Stimulated activated naive CD8-positive, alpha-beta T cell treated with anti-CD3 and anti-CD28 coated beads, Interleukin-15, Interleukin-2, amounts not matched to agents 100 ng/mL and 50 ng/mL, for 24 hours (primary cell): ENCODE measurements around the gene CCL20.
A peak's percentile ranks its signal among the peaks of the same experiment; 100 is the strongest.
"Not testable (repeated sequence)": the region's sequence is repeated elsewhere in the genome, so short reads cannot be mapped to it uniquely, and the experiment has no call there.

Experiments
- H3K27ac Mint-ChIP-seq: one replicate; pipeline ENCODE4 v1.8.0; 2021; ENCODE audit warnings: mild to moderate bottlenecking, mixed read lengths
- H3K27me3 Mint-ChIP-seq: one replicate; pipeline ENCODE4 v1.8.0; 2021; ENCODE audit warnings: mixed read lengths
- H3K36me3 Mint-ChIP-seq: one replicate; pipeline ENCODE4 v1.8.0; 2021; ENCODE audit warnings: low read depth, mixed read lengths
- H3K4me1 Mint-ChIP-seq: one replicate; pipeline ENCODE4 v1.8.0; 2021; ENCODE audit warnings: low read depth, mixed read lengths
- H3K4me3 Mint-ChIP-seq: one replicate; pipeline ENCODE4 v1.8.0; 2021; ENCODE audit warnings: mild to moderate bottlenecking, mixed read lengths
- H3K9me3 Mint-ChIP-seq: one replicate; pipeline ENCODE4 v1.8.0; 2021; ENCODE audit warnings: mixed read lengths

CCL20 gene

GRCh38 chr2:227839339-227840129 lies 25.9 kb downstream of the CCL20 start:
- not testable (repeated sequence) for H3K9me3 Mint-ChIP-seq, H3K36me3 Mint-ChIP-seq, H3K4me3 Mint-ChIP-seq, H3K4me1 Mint-ChIP-seq, H3K27ac Mint-ChIP-seq
- peaks cover 28% of the 10 kb centered on the region for H3K27me3 Mint-ChIP-seq

DNA sequence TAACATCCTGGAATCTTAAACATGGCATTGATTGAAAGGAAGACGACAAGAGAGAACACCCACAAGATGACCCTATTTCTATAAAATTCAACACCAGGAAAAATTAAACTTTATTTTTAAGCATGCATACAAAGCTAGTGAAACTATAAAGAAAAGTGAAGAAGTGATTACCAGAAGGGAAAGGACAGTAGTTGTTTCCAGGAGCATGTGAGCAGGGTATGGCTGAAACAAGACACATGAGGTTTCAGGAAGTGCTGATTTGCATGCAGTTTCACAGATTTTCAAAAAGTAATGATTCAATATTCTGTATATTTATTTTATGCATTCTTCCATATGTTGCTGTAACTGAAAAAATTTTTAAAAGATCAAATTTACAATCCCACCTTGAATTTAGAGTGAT lies 33.2 kb downstream of the CCL20 start:
- Mint-ChIP-seq H3K27ac (no peak overlapping the region), H3K4me3 (no peak overlapping the region)

DNA sequence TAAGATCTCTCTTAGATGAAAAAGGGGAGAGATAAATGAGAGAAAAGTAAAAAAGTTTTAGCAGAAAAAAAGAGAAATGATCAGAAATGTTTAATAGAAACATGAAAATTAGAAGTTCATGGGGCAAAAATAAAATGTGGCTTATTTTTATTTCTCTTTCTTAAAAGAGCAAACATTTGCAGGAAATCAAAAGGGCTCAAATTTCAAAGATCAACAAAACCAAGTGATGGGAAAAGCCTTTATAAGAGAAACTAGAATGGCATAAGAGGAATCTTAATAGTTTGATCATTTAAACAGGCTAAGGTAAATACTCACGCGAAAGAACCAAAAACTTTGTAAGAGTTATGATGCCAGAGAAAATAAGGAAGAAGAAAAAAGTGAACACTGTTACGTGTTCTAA lies 34.5 kb downstream of the CCL20 start:
- peak overlapping the region; percentile 9 for H3K4me3 Mint-ChIP-seq

More for the DNA sequence above, 33.2 kb downstream of the CCL20 start:
- Mint-ChIP-seq H3K9me3 (peaks cover 4% of the 10 kb centered on the region), H3K36me3 (no peaks in the 10 kb centered on the region), H3K27me3 (peaks cover 9% of the 10 kb centered on the region), H3K4me1 (peaks cover 8% of the 10 kb centered on the region)

GRCh38 chr2:227848586-227848985 lies 34.9 kb downstream of the CCL20 start:
- Mint-ChIP-seq H3K4me3 (no peak overlapping the region), H3K4me1 (peaks cover 8% of the 10 kb centered on the region), H3K36me3 (no peaks in the 10 kb centered on the region), H3K27me3 (peaks cover 13% of the 10 kb centered on the region), H3K9me3 (peaks cover 4% of the 10 kb centered on the region), H3K27ac (no peak overlapping the region)

More for the DNA sequence above, 34.5 kb downstream of the CCL20 start:
- H3K27me3 Mint-ChIP-seq, result peaks cover 13% of the 10 kb centered on the region
- peak overlapping the region; percentile 83 for H3K27ac Mint-ChIP-seq
- H3K4me1 Mint-ChIP-seq, result peaks cover 8% of the 10 kb centered on the region
- peaks cover 4% of the 10 kb centered on the region for H3K9me3 Mint-ChIP-seq
- H3K36me3 Mint-ChIP-seq, result no peaks in the 10 kb centered on the region

DNA sequence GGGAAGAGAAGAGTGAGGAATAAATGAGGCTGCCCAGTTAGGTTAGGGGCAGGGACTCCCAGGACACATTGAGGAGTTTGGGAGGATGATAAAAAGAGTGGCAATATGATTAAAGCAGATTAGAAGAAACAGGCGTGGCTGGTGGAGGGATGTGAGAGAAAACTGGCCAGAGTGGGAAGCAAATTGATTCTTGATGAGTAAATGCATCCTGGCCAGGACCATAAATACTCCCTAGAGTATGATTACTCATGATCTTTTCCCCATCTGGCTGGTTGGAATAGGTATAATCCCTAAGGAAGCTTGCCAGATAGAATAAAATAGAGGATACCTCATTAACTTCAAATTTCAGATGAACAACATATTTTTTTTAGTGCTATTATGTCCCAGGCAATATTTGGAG lies 36.3 kb downstream of the CCL20 start:
- no peaks in the 10 kb centered on the region for H3K36me3 Mint-ChIP-seq
- H3K4me1 Mint-ChIP-seq, result peaks cover 8% of the 10 kb centered on the region
- H3K27me3 Mint-ChIP-seq, result peaks cover 15% of the 10 kb centered on the region
- H3K27ac Mint-ChIP-seq, result no peak overlapping the region
- no peak overlapping the region for H3K4me3 Mint-ChIP-seq
- H3K9me3 Mint-ChIP-seq, result peaks cover 4% of the 10 kb centered on the region

GRCh38 chr2:227853204-227853629 lies 39.6 kb downstream of the CCL20 start:
- peaks cover 3% of the 10 kb centered on the region for H3K4me1 Mint-ChIP-seq
- no peak overlapping the region for H3K4me3 Mint-ChIP-seq
- H3K27me3 Mint-ChIP-seq, result peaks cover 23% of the 10 kb centered on the region
- no peaks in the 10 kb centered on the region for H3K36me3 Mint-ChIP-seq
- no peak overlapping the region for H3K27ac Mint-ChIP-seq
- no peaks in the 10 kb centered on the region for H3K9me3 Mint-ChIP-seq

DNA sequence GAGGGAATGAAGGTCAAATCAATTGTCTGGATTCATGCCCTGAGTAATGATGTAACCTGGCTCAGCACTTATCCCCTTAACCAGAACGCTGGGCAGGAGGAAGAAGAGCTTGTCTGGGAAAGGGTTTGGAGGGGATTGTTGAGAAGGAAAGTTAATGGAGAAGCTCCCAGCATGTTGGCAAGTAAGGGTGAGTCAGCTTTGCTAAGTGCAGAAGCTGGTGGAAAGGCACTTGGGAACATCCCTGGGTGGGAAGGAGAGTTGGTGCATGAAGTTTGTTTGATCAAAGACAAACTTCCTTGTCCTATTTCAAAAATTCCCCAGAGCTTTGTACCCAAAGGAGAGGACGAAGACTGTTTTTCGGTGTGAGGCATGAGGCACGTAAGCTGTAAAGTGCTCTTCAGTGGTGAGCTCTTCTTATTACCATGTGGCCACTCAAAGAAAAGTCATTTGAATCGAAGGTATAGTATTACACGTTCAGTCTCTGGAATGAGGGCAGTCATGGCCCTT lies 40.2 kb downstream of the CCL20 start:
- Mint-ChIP-seq H3K36me3 (no peaks in the 10 kb centered on the region), H3K27ac (no peak overlapping the region), H3K27me3 (peaks cover 23% of the 10 kb centered on the region), H3K9me3 (no peaks in the 10 kb centered on the region), H3K4me3 (no peak overlapping the region), H3K4me1 (no peaks in the 10 kb centered on the region)

GRCh38 chr2:227855440-227855839 lies 41.8 kb downstream of the CCL20 start:
- no peak overlapping the region for H3K27ac Mint-ChIP-seq
- H3K4me1 Mint-ChIP-seq, result no peaks in the 10 kb centered on the region
- H3K9me3 Mint-ChIP-seq, result no peaks in the 10 kb centered on the region
- peaks cover 23% of the 10 kb centered on the region for H3K27me3 Mint-ChIP-seq
- H3K36me3 Mint-ChIP-seq, result no peaks in the 10 kb centered on the region
- H3K4me3 Mint-ChIP-seq, result no peak overlapping the region

DNA sequence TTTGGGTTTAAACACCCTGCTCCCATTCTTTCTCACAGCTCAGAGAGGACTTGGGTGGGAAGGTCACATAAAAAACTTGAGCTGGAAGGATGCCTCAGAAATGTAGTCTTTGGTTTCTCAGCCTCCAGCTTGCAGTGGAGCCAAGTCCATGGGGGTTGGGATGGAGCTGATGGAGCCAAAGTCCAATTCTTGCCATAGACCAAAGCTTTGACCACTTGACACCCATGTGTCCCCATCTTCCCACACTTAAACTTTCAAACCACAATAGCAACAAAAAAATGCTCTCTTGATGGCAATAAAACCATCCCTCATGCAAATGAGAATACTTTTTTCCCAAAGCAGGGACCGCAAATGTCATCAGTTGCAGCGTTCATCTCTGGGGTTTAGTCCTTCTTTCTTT lies 43.1 kb downstream of the CCL20 start:
- Mint-ChIP-seq H3K4me3 (no peak overlapping the region), H3K27ac (no peak overlapping the region), H3K4me1 (no peaks in the 10 kb centered on the region), H3K27me3 (peaks cover 18% of the 10 kb centered on the region), H3K36me3 (no peaks in the 10 kb centered on the region), H3K9me3 (no peaks in the 10 kb centered on the region)

DNA sequence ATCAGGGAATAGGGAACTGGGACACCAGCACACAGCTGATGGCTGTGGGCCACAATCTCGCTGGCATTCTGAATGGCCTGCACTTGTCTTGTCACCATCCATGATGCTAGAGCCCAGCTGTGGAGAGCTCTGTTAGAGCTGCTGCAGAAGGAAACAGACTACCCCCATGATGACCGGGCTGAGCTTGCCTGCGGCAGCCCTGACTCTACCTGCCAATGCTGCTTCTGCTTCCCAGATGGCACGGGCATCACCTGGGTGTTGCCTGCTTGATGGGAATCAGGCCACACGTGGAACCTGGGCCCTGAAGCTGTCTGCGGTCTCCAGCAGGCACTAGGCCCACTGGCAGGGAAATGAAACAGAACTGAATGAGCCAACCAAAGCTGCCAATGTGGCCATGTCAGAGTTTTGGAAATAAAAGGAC lies 46.6 kb downstream of the CCL20 start:
- Mint-ChIP-seq H3K27me3 (peaks cover 4% of the 10 kb centered on the region), H3K27ac (no peak overlapping the region), H3K4me1 (no peaks in the 10 kb centered on the region), H3K36me3 (no peaks in the 10 kb centered on the region), H3K4me3 (no peak overlapping the region), H3K9me3 (no peaks in the 10 kb centered on the region)

- Mint-ChIP-seq H3K36me3 (no peaks in the 10 kb centered on the region), H3K27ac (no peak overlapping the region), H3K4me1 (no peaks in the 10 kb centered on the region), H3K27me3 (peaks cover under 1% of the 10 kb centered on the region), H3K4me3 (no peak overlapping the region), H3K9me3 (no peaks in the 10 kb centered on the region)
These were observed 47.4 kb downstream of the CCL20 start for GRCh38 chr2:227861011-227861410.

- no peaks in the 10 kb centered on the region for H3K4me1 Mint-ChIP-seq
- H3K36me3 Mint-ChIP-seq, result no peaks in the 10 kb centered on the region
- no peak overlapping the region for H3K4me3 Mint-ChIP-seq
- no peaks in the 10 kb centered on the region for H3K9me3 Mint-ChIP-seq
- H3K27me3 Mint-ChIP-seq, result peaks cover 5% of the 10 kb centered on the region
- H3K27ac Mint-ChIP-seq, result no peak overlapping the region
These were observed 48.6 kb downstream of the CCL20 start for GRCh38 chr2:227862227-227862740.

DNA sequence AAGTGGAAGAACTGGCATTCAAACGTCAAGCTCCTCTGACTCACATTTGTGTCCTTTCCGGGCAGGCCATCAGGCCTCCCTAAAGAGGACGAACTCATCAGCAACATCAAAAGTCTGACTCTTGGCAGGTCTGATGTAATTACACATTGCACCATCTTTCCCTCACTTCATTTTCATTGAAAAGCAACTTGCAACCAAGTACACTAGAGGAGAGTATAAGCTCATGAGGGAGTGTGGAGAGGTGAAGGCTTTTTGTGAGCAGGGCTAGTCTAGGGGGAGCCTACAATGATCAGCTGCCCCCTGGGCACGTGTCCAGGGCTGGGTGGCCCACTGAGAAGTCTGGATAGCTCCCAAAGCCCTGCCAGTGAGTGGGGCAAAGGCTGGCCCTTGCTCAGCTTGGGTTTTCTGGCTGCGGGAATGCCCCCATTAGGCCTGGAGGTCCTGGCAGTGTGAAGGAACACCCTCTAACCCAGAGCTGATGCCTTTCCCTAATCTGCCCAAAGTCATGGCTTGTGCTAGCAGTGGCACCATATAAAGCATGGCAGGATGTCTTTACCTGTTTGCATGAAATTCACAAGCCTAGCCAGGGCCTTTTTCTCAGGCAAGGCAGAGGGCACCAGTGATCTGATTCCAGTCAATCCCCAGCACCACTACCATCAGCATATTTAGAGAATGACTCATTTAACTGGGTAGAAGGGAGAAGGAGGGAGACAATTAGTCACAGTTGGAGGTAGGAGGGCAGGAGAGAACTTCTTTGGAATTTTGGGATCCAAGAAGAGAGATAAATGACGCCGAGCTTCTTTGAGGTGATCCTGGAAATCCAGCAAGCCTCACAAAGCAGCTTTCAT lies 49.3 kb downstream of the CCL20 start:
- Mint-ChIP-seq H3K27ac (no peak overlapping the region), H3K27me3 (peaks cover 6% of the 10 kb centered on the region), H3K36me3 (no peaks in the 10 kb centered on the region), H3K4me1 (no peaks in the 10 kb centered on the region), H3K9me3 (no peaks in the 10 kb centered on the region), H3K4me3 (no peak overlapping the region)

DNA sequence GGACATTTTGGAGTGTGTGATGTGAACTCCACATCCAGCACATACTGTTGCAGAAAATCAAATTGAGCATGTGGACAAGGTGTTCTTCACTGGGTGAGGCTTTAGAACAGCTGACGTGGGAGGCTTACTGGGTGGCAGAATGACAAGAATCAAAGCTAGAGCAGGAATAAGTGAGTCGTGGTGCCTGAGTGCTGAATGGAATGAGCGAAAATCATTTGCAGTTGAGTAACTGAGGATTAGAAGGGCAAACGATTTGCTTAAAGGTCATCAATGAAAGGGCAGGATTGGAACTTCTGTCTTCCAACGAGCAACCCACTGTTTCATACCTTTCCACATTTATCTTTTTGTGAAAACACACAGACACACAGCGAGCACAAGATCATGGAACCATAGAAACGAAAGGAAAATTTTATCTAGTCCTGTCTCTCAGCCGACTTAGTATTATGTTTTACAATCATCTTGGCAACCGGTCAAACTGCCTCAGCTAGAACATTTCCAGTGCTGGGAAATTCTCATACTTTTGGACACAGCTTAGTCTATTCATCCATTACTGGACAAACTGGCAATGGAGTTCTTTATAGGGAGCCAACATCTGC lies 50.6 kb downstream of the CCL20 start:
- Mint-ChIP-seq H3K27me3 (peaks cover 6% of the 10 kb centered on the region), H3K4me3 (no peak overlapping the region), H3K4me1 (no peaks in the 10 kb centered on the region), H3K36me3 (no peaks in the 10 kb centered on the region), H3K9me3 (no peaks in the 10 kb centered on the region), H3K27ac (no peak overlapping the region)

DNA sequence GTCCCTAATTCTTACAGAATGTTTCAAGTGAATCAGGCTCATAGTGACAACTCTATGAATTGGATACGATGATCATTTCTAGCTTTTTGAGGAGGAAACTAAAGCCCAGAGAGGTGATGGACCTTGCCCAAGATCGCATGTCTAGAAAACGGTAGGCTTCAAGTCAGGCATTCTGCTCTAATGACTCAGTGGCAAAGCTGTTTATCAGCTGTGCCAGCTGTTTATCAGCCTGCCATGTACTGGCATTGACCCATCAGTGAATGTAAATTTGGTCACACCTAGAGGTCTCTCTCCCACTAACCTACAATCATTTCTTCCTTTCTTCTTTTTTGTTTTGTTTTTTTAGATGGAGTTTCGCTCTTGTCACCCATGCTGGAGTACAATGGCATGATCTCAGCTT lies 51.6 kb downstream of the CCL20 start:
- Mint-ChIP-seq H3K4me1 (no peaks in the 10 kb centered on the region), H3K27ac (no peak overlapping the region), H3K9me3 (no peaks in the 10 kb centered on the region), H3K27me3 (peaks cover 15% of the 10 kb centered on the region), H3K36me3 (no peaks in the 10 kb centered on the region), H3K4me3 (no peak overlapping the region)
